UCSD-AML1 (cell line): ENCODE measurements around the gene DSC1.
"Not testable (repeated sequence)": the region's sequence is repeated elsewhere in the genome, so short reads cannot be mapped to it uniquely, and the experiment has no call there.

Source experiments
- DNase-seq: peaks from one replicate; lab custom pipeline; 2025; ENCODE audit not compliant: unreplicated experiment; lab: John Stamatoyannopoulos, UW

The DSC1 gene

GRCh38 chr18:31162825-31163435 lies at the start of gene DSC1:
DSC1 (minus strand) TSS chr18:31162856; CDS start chr18:31162594, 262 bp downstream.
- DNase-seq: no peak

- DNase-seq: no peak
These were observed 48.4 kb upstream of the DSC1 start for GRCh38 chr18:31211047-31211446.

- no peak for DNase-seq
These were observed 46.4 kb upstream of the DSC1 start for GRCh38 chr18:31209041-31209440.

GRCh38 chr18:31207391-31207790 lies 44.7 kb upstream of the DSC1 start:
- DNase-seq: no peak

- no peak for DNase-seq
These were observed 44.2 kb upstream of the DSC1 start for GRCh38 chr18:31206787-31207381.

GRCh38 chr18:31206071-31206470 lies 43.4 kb upstream of the DSC1 start:
- DNase-seq: no peak

GRCh38 chr18:31205273-31205672 lies 42.6 kb upstream of the DSC1 start:
- DNase-seq: no peak

- DNase-seq: no peak
These were observed 42.2 kb upstream of the DSC1 start for GRCh38 chr18:31204833-31205232.

GRCh38 chr18:31204166-31204565 lies 41.5 kb upstream of the DSC1 start:
- DNase-seq: no peak

- no peak for DNase-seq
These were observed 41.1 kb upstream of the DSC1 start for GRCh38 chr18:31203794-31204148.

GRCh38 chr18:31203096-31203793 lies 40.6 kb upstream of the DSC1 start:
- no peak for DNase-seq

GRCh38 chr18:31199190-31199769 lies 36.6 kb upstream of the DSC1 start:
- DNase-seq: no peak

- DNase-seq: no peak
These were observed 35.0 kb upstream of the DSC1 start for GRCh38 chr18:31197676-31198075.

- no peak for DNase-seq
These were observed 32.4 kb upstream of the DSC1 start for GRCh38 chr18:31195063-31195462.

- DNase-seq: no peak
These were observed 29.6 kb upstream of the DSC1 start for GRCh38 chr18:31192086-31192776.

- no peak for DNase-seq
These were observed 28.3 kb upstream of the DSC1 start for GRCh38 chr18:31190919-31191318.

- DNase-seq: no peak
These were observed 27.1 kb upstream of the DSC1 start for GRCh38 chr18:31189757-31190156.

- DNase-seq: no peak
These were observed 22.7 kb upstream of the DSC1 start for GRCh38 chr18:31185186-31185950.

- no peak for DNase-seq
These were observed 20.6 kb upstream of the DSC1 start for GRCh38 chr18:31183302-31183701.

- DNase-seq: not testable (repeated sequence)
These were observed 14.7 kb upstream of the DSC1 start for GRCh38 chr18:31177369-31177768.

GRCh38 chr18:31176531-31176930 lies 13.9 kb upstream of the DSC1 start:
- DNase-seq: no peak
